Ovary (tissue), 9 donors: Measurements from ENCODE around the gene GPR183. TPM values are rescaled to one million over a fixed set of nuclear protein-coding genes. Genes with fewer than 3 reads are reported as not detected.

Experiments used
- DNase-seq, 5 donors: peaks; one replicate each; pipeline ENCODE4 v3.0.0-alpha.2; 2019 to 2020
- H3K27ac ChIP-seq, 2 donors: fragments of 200-600 bp; one replicate each; pipeline versions ENCODE4 v1.5.1 to v1.8.0; 2019 to 2022
- H3K27me3 ChIP-seq: fragments of 200-600 bp; one replicate; pipeline ENCODE4 v1.8.0; 2022
- H3K36me3 ChIP-seq: fragments of 200-600 bp; sonication (generic); one replicate; pipeline ENCODE4 v1.5.1; 2019
- H3K4me1 ChIP-seq: one replicate; pipeline ENCODE4 v1.8.1; 2013; ENCODE audit warnings: mild to moderate bottlenecking, moderate library complexity; ENCODE audit not compliant: insufficient read depth
- H3K4me3 ChIP-seq: fragments of 200-600 bp; sonication (generic); one replicate; pipeline ENCODE4 v1.5.1; 2017
- H3K9me3 ChIP-seq, 2 donors: fragments of 200-600 bp in 1 of 2; sonication (generic) in 1 of 2; one replicate each; pipeline versions ENCODE4 v1.5.1 to v1.8.1; 2013 to 2019; ENCODE audit warnings: mild to moderate bottlenecking in 1 of 2, moderate library complexity in 1 of 2
- CTCF ChIP-seq, 3 donors: fragments of 450-650 bp in 2 of 3; fragments of 200-600 bp in 1 of 3; IDR thresholded peaks; one replicate each; pipeline versions ENCODE4 v1.5.1 to v1.8.0; 2016 to 2022; ENCODE audit warnings: antibody characterized with exemption in 3 of 3, mild to moderate bottlenecking in 1 of 3
- EP300 ChIP-seq: sonication (generic); formaldehyde crosslinking; IDR thresholded peaks from one replicate; pipeline ENCODE4 v1.6.1; 2017; ENCODE audit warnings: antibody characterized with exemption
- POLR2A ChIP-seq: fragments of 450-650 bp; IDR thresholded peaks from one replicate; pipeline ENCODE4 v1.6.1; 2017; ENCODE audit warnings: antibody characterized with exemption, mild to moderate bottlenecking, moderate library complexity
- WGBS, 3 donors: extraction: QIAGEN DNeasy Blood & Tissue Kit in 1 of 3; methylation state at CpG; one replicate each; pipeline versions ENCODE4 v1.1.5 to v1.1.7; 2013 to 2017; 5-methylcytosine and 5-hydroxymethylcytosine counted together
- intact Hi-C, 4 donors: fragments of 100-400 bp; cut with DNase I; formaldehyde crosslinking; loops; one replicate each; pipeline versions ENCODE4 v1.11.0 to v1.15.1; 2022 to 2023
- polyA plus RNA-seq, 2 donors: library from polyadenylated mRNA; stranded (reverse); fragments of 200-250 nt in 1 of 2; fragments of 350-450 nt in 1 of 2; fragmentation: Illumina TruSeq in 1 of 2; extraction: RNeasy Lipid Tissue Mini Kit (QIAGEN cat#74804) in 1 of 2; gene quantifications; one replicate each; pipeline ENCODE4 v1.2.3, GENCODE V29; 2013 to 2014
- total RNA-seq, 7 donors: library from RNA; depleted of rRNA in 2 of 7; stranded (reverse); fragments of >200 nt in 2 of 7; fragmentation: NEBNext Ultra II Directional in 3 of 7; extraction: Animal tissue kit (Norgen Biotek cat#: 25700) in 3 of 7; gene quantifications; one replicate each; pipeline versions ENCODE4 v1.1.0 to v1.2.4, GENCODE V29; 2016 to 2023
- donor health status: DM: no; HTN: no; CAD: no; lungs with moderate emphysema.
- donor health status: DM: no; HTN: no; CAD: no.
- donor health status: Bipolar disorder and iron deficiency.
- donor health status: DM: yes; HTN: yes; CAD: no.
- donor health status: DM: no; HTN: no; CAD: no.
- donor health status: DM: yes; HTN: yes; CAD: no.

Gene GPR183
- total and polyA plus RNA-seq, 9 donors, result 2.4 to 14.6 (median 5.5) TPM

GRCh38 chr13:99354371-99354951, 47.3 kb upstream of the GPR183 start:
- Histone ChIP-seq H3K27me3 (no peaks in the 10 kb centered on the region), H3K4me1 (peaks cover 11% of the 10 kb centered on the region), H3K27ac (no peak overlapping the region), H3K9me3 (no peaks in the 10 kb centered on the region), H3K36me3 (no peaks in the 10 kb centered on the region), H3K4me3 (no peak overlapping the region)
- 79 to 83% (median 82%) methylated on average over 8 of the region's 8 CpGs for WGBS, 3 donors
- TF ChIP-seq CTCF (IDR thresholded peaks at IDR 0.05), result no peak
- no peak for TF ChIP-seq POLR2A
- TF ChIP-seq EP300, result no peak
- DNase-seq, result no peak
- intact Hi-C loops, result no loop called here

- TF ChIP-seq POLR2A (no peak), CTCF (IDR thresholded peaks at IDR 0.05) (no peak), EP300 (no peak)
- H3K4me1 ChIP-seq, result peaks cover 11% of the 10 kb centered on the region
- H3K36me3 ChIP-seq, result no peaks in the 10 kb centered on the region
- no peak overlapping the region for H3K27ac ChIP-seq
- H3K4me3 ChIP-seq, result no peak overlapping the region
- 89 to 93% (median 91%) methylated on average over 8 of the region's 8 CpGs for WGBS, 3 donors
- intact Hi-C loops, result no loop called here
- no peaks in the 10 kb centered on the region for H3K27me3 ChIP-seq
- DNase-seq, result no peak
- H3K9me3 ChIP-seq, result no peaks in the 10 kb centered on the region
Measured at GRCh38 chr13:99353836-99354235, 46.6 kb upstream of the GPR183 start.

- TF ChIP-seq POLR2A, result no peak
- TF ChIP-seq CTCF (IDR thresholded peaks at IDR 0.05), result no peak
- TF ChIP-seq EP300, result no peak
- no peak for DNase-seq
- Histone ChIP-seq H3K36me3 (no peaks in the 10 kb centered on the region), H3K9me3 (no peaks in the 10 kb centered on the region), H3K27me3 (no peaks in the 10 kb centered on the region), H3K4me3 (no peak overlapping the region), H3K27ac (no peak overlapping the region), H3K4me1 (peaks cover 11% of the 10 kb centered on the region)
- WGBS, 3 donors, result 67 to 99% (median 97%) methylated on average over 2 of the region's 2 CpGs
- intact Hi-C loops, result no loop called here
Measured at GRCh38 chr13:99353246-99353600, 46.0 kb upstream of the GPR183 start.

- DNase-seq, result no peak
- Histone ChIP-seq H3K27me3 (no peaks in the 10 kb centered on the region), H3K27ac (no peak overlapping the region), H3K36me3 (no peaks in the 10 kb centered on the region), H3K4me1 (peaks cover 6% of the 10 kb centered on the region), H3K9me3 (no peaks in the 10 kb centered on the region), H3K4me3 (no peak overlapping the region)
- intact Hi-C loops, result no loop called here
- 90 to 94% (median 91%) methylated on average over 17 of the region's 17 CpGs for WGBS, 3 donors
- TF ChIP-seq POLR2A (no peak), EP300 (no peak), CTCF (IDR thresholded peaks at IDR 0.05) (no peak)
Measured at GRCh38 chr13:99352351-99353245, 45.4 kb upstream of the GPR183 start.
